SH-SY5Y (cell line): ENCODE measurements around the gene TTC13.

Experiments
- GATA2 ChIP-seq: IDR thresholded peaks from 2 replicates; pipeline ENCODE4 v1.6.1; 2011; ENCODE audit warnings: mild to moderate bottlenecking, low read depth, low read length
- GATA3 ChIP-seq: IDR thresholded peaks from 2 replicates; pipeline ENCODE4 v1.6.1; 2011; ENCODE audit warnings: low read depth, mild to moderate bottlenecking, low read length, moderate library complexity

GRCh38 chr1:230868736-230869385 is 109.8 kb downstream of the TTC13 start:
- TF ChIP-seq GATA2 (no peak), GATA3 (no peak)
